C4-2B (cell line): ENCODE data around the gene ERAL1.

Source experiments
- H3K27ac ChIP-seq: fragments of 450-650 bp; 2 replicates; pipeline ENCODE4 v1.5.1; 2017
- ZFX ChIP-seq: fragments of 450-650 bp; IDR thresholded peaks from 2 replicates; pipeline ENCODE4 v1.6.1; 2017
- TF ChIP-seq, protein P1 (sequence below): fragments of 450-650 bp; conservative IDR thresholded peaks from 2 replicates; pipeline ENCODE4 v1.5.1; 2017; ENCODE audit warnings: mild to moderate bottlenecking

Gene ERAL1

DNA sequence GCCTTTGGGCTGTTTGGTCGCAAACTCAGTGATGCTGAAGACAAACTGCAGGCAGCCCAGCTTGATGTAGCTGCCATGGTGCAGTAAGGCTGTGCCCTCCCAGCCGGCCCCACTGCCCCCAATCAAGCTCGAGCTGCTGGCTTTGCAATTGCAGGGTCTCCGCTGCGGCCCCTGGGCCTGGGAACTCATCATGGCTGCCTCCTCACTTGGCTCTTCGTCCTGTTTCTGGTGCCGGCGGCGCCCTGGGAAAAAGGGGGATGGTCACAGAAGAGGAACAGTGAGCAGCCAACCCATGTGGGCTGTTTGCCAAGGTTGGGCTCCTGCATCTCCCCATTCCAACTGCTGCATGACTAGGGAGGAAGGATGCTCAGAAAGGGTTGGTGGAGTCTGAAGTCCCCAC, 51.5 kb downstream of the ERAL1 start:
- no peak for TF ChIP-seq ZFX
- TF ChIP-seq, protein P1, sequence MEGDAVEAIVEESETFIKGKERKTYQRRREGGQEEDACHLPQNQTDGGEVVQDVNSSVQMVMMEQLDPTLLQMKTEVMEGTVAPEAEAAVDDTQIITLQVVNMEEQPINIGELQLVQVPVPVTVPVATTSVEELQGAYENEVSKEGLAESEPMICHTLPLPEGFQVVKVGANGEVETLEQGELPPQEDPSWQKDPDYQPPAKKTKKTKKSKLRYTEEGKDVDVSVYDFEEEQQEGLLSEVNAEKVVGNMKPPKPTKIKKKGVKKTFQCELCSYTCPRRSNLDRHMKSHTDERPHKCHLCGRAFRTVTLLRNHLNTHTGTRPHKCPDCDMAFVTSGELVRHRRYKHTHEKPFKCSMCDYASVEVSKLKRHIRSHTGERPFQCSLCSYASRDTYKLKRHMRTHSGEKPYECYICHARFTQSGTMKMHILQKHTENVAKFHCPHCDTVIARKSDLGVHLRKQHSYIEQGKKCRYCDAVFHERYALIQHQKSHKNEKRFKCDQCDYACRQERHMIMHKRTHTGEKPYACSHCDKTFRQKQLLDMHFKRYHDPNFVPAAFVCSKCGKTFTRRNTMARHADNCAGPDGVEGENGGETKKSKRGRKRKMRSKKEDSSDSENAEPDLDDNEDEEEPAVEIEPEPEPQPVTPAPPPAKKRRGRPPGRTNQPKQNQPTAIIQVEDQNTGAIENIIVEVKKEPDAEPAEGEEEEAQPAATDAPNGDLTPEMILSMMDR: no peak
- H3K27ac ChIP-seq: no peak overlapping the region

DNA sequence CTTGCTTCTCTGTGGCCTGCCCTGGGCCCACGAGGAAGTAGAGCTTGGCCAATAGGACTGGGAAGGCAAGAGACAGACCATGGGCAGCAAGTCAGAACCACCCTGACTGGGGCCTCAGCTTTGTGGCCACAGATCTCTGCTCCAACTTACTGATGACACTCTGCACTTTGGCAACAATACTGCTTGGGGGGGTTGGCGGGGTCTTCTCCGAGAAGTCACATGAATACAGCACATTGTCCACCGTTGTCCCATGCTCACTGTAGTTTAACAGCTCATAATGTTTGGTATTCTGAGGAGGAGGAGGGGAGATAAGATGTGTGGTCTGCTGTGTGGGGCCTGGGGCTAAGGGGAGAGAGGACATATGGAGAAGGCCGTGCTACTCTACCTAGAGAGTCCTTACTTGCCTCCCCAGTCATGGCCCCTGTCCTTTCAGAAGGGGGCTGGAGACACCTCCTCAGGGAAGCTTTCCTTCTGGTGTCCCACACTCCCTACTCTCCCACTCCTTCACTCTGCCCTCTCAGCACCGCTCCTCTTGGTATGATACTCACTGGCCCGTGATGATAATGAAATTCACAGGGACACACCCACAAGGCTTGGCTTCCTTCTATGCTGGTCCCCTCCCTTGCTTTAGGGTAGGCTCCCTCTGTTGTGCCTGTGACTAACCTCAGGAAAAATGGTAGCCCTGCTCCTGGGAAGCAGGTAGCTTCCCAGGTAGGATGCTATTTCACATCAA, 52.1 kb downstream of the ERAL1 start:
- TF ChIP-seq, protein P1: no peak
- no peak for TF ChIP-seq ZFX

DNA sequence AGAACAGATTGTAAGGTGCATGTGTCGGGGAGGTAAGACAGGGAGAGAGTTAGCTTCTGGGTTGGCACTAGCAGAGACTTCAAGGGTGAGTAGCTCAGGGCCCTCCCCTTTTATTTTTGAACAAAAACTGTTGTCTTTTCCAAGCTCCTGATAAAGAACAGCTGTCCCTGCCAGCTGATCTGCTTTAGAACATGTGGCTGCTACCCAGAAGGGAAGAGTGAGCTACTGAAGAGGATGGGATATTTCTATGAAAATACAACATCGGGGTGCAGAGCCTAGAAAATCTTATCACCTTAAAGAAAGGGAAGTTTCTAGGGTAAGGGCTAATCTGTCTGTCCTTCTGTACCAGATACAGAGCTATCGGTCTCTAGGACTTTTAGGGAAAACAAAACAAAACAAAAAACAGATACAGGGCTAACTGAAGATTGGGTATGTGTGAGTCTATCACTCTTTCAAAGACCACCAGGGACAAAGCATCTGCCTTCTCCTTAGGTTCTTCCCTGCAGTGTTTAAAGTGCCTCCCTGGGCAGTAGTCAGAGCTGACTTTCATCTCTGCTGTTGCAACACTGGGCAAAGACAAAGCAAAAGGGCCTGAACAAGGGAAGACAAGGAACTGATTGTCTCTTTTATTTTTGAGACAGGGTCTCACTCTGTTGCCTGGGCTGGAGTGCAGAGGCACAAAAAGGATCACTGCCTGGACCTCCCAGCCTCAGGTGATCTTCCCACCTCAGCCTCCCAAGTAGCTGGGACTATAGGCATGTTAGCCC, 53.1 kb downstream of the ERAL1 start:
- TF ChIP-seq ZFX: no peak
- H3K27ac ChIP-seq: peak overlapping the region; percentile 5

More for the DNA sequence above, 52.1 kb downstream of the ERAL1 start:
- H3K27ac ChIP-seq: no peak overlapping the region

DNA sequence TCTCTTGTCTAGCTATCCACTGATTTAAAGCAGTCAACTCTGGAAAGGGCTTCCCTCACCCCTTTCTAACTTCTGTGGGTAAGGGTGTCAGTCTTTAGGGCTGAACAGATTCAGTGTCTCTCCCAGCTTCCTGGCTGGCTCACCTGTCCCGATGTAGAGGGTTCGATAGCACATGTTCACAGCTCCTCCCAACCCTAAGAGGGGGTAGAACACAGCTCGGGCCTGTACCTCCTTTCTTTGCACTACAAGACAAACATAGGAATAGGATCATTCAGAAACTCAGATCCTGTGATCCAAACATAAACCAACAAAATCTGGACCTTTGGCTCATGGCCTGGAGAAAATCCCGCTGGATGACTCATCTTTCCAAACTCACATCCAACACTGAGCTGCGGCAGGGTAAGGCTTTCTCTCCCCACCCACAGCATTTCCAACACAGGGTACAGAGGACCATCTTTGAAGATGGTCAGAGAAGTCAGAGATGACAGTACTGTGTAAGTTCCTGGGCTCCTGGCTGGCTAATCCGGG, 53.9 kb downstream of the ERAL1 start:
- TF ChIP-seq, protein P1: no peak
- no peak for TF ChIP-seq ZFX
- H3K27ac ChIP-seq: peak overlapping the region; percentile 5

DNA sequence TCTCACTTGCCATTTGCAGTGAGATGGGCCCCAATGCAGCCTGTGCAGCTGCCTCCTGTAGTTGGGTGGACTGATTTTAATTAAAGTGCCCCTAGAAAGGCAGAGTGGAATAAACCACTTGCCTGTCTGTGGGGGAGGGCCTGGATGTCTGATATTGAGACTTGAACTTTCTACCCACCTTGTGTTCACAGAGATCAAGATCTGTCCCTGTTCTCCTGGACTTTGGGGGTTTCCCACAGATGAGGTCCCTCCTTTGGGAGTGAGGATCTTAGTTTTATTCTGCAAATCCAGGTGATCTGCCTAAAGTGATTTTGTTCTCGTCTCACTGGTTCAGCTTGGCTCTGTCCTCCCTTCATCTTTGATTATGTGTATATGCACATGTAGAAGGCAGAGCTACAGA, 55.7 kb downstream of the ERAL1 start:
- H3K27ac ChIP-seq: no peak overlapping the region
- TF ChIP-seq ZFX: no peak
- TF ChIP-seq, protein P1: no peak
